Bronchial epithelial cell (primary cell): ENCODE data around the gene SLC35F3. TPM values are rescaled to one million over a fixed set of nuclear protein-coding genes. Genes with fewer than 3 reads are reported as not detected.

Source experiments
- DNase-seq: peaks from one replicate; pipeline ENCODE4 v3.0.0-alpha.2; 2010; ENCODE audit warnings: low read depth
- FAIRE-seq: peaks from 2 replicates; lab custom pipeline; 2011; peaks lifted over from hg19 to GRCh38; lab: Jason Lieb, UNC
- H3K27me3 ChIP-seq: 2 replicates; pipeline ENCODE4 v1.5.1; 2011; ENCODE audit warnings: low read length; ENCODE audit not compliant: control insufficient read depth, insufficient read depth
- H3K36me3 ChIP-seq: 2 replicates; pipeline ENCODE4 v1.5.1; 2011; ENCODE audit warnings: low read length; ENCODE audit not compliant: control insufficient read depth, insufficient read depth
- H3K4me3 ChIP-seq: 2 replicates; pipeline ENCODE4 v1.5.1; 2011; ENCODE audit warnings: mild to moderate bottlenecking, low read depth, low read length, control low read depth
- CTCF ChIP-seq: IDR thresholded peaks from 2 replicates; pipeline ENCODE4 v1.5.1; 2011; ENCODE audit warnings: mild to moderate bottlenecking, moderate library complexity, low read length, control low read depth, inconsistent platforms; ENCODE audit not compliant: insufficient read depth, severe bottlenecking
- total RNA-seq: library from RNA; depleted of rRNA; stranded (reverse); fragments of >200 nt; gene quantifications from 2 replicates; pipeline ENCODE4 v1.2.1, GENCODE V29; 2014

Gene SLC35F3
- total RNA-seq, 1 donor from 2014 or later: 0.79 TPM

GRCh38 chr1:234001817-234002216 lies 97.3 kb downstream of the SLC35F3 start:
- no peak for TF ChIP-seq CTCF
- DNase-seq (peak; percentile 79), FAIRE-seq (no peak)
- Histone ChIP-seq H3K36me3 (no peaks in the 10 kb centered on the region), H3K4me3 (no peak overlapping the region), H3K27me3 (no peaks in the 10 kb centered on the region)

DNA sequence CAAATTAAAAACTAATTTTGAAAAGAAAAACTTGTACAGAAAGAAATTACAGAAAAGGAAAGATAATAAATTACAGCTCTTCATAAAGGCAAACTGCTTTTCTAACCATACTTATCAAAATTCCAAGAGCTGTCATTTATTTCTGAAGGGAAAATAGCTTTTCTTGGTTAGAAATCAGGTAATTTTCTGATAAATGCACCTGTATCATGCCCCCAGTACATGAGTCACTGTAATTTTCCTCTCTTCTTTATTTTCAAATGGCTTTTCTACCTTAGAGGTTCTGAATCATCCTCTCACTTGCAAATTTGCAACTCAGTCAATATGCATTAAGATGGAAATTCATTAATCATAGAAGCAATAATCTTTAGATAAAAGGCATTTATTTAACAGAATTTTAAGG lies 100.1 kb downstream of the SLC35F3 start:
- H3K36me3 ChIP-seq: no peaks in the 10 kb centered on the region
- FAIRE-seq (no peak), DNase-seq (no peak)
- no peaks in the 10 kb centered on the region for H3K27me3 ChIP-seq
- no peak overlapping the region for H3K4me3 ChIP-seq
- TF ChIP-seq CTCF: no peak

- Histone ChIP-seq H3K36me3 (no peaks in the 10 kb centered on the region), H3K4me3 (no peak overlapping the region), H3K27me3 (no peaks in the 10 kb centered on the region)
- no peak for DNase-seq
- no peak for FAIRE-seq
- TF ChIP-seq CTCF: no peak
Measured at GRCh38 chr1:234007684-234008083, 103.2 kb downstream of the SLC35F3 start.

DNA sequence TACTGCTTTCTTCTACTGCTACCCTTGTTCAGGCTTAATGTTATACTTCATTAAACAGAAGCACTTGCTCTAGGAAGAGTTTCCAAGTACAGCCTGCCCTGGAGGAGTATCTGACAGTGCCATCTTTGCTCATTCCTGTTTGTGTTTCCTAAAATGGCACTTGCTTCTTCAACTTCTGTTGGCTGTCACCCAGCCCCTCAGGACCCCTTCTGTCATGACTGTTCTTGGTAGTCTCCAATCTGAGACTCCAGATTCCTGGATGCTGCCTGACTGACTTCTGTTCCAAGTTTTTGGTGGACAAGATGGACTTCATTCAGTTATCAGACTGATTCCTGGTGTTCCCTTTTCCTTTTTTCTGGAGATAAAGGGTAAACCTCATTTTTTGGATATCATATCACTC lies 104.1 kb downstream of the SLC35F3 start:
- Histone ChIP-seq H3K27me3 (no peaks in the 10 kb centered on the region), H3K36me3 (no peaks in the 10 kb centered on the region), H3K4me3 (no peak overlapping the region)
- DNase-seq (no peak), FAIRE-seq (no peak)
- no peak for TF ChIP-seq CTCF

DNA sequence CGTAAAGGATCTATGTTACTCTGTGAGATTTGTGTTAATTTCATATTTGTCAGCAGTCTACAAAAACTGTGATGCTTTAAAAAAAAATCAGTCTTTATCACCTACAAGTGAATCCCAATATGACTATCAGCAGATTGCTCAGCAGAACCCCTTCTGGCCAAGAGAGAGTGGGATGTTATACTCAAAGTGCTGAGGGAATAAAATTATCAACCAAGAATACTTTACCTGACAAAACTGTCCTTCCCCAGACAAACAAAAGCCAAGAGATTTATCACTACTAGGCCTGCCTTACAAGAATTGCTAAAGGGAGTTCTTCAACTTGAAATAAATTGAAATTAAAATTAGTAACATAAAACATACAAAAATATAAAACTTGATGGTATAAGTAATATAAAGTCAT lies 105.2 kb downstream of the SLC35F3 start:
- no peak for TF ChIP-seq CTCF
- FAIRE-seq (no peak), DNase-seq (no peak)

DNA sequence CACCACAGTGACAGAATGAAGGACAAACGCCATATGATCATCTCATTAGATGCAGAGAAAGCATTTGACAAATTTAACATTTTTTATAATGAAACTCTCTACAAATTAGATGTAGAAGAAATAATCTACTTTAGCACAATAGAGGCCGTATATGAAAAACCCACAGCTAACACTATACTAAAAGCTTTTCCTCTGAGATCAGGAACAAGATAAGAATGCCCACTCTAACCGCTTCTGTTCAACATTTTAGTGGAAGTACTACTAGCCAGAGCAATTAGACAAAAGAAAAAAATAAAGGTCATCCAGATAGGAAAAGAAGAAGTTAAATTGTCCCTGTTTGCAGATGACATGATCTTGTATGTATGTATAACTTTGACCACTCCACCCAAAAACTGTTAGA lies 109.7 kb downstream of the SLC35F3 start:
- Histone ChIP-seq H3K27me3 (no peaks in the 10 kb centered on the region), H3K4me3 (no peak overlapping the region), H3K36me3 (no peaks in the 10 kb centered on the region)
- TF ChIP-seq CTCF: no peak
- DNase-seq (no peak), FAIRE-seq (no peak)

More for the DNA sequence above, 105.2 kb downstream of the SLC35F3 start:
- Histone ChIP-seq H3K27me3 (no peaks in the 10 kb centered on the region), H3K4me3 (no peak overlapping the region), H3K36me3 (no peaks in the 10 kb centered on the region)
